HG02759 (cell line): ENCODE measurements around the gene TBC1D14.

Experiments used
- ATAC-seq: cut with Tn5 transposase; IDR thresholded peaks from one replicate; pipeline ENCODE4 v1.9.1; 2021; ENCODE audit warnings: mild to moderate bottlenecking, moderate library complexity; ENCODE audit not compliant: unreplicated experiment

The TBC1D14 gene

DNA sequence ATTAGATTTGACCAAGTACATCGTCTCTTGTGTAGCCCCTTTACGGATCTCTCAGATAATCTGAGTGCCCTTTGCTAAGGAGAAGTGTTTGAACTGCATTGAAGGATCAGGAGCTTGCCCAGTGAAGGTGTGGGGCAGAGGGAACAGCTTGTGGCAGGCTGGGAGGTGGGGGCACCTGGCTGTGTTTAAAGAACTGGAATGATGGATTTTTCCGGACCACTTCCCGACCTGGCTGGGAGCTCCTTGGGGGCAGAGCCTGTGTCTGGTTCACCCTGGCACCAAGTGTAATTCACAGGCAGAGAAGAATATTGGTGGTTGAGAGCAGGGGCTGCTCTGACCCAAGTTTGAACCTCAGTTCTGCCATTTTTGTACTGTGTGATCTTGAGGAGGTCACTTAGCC, 18.5 kb downstream of the TBC1D14 start:
- no peak for ATAC-seq

DNA sequence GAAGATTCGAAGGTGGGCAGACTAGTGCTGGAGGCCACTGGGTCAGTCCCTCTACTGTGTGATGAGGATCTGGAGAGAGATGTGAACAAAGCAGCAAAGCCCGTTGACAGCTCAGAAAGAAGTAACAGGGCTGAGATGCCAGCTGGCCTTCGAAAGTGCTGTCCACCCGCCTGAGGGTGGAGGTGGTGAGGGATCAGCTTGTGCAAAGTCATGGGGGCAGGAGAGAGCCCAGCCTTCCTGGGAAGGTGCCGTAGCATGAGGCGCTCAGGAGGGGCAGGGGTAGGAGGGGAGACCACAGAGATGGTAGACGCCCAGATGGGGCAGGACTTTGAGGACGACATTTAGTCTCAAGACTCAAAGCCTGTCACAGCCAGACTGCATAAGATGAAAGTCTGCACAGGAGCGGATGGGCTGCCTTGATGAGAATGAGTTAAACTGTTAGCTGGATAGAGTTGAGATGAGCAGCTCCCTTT, 19.7 kb downstream of the TBC1D14 start:
- ATAC-seq: no peak

DNA sequence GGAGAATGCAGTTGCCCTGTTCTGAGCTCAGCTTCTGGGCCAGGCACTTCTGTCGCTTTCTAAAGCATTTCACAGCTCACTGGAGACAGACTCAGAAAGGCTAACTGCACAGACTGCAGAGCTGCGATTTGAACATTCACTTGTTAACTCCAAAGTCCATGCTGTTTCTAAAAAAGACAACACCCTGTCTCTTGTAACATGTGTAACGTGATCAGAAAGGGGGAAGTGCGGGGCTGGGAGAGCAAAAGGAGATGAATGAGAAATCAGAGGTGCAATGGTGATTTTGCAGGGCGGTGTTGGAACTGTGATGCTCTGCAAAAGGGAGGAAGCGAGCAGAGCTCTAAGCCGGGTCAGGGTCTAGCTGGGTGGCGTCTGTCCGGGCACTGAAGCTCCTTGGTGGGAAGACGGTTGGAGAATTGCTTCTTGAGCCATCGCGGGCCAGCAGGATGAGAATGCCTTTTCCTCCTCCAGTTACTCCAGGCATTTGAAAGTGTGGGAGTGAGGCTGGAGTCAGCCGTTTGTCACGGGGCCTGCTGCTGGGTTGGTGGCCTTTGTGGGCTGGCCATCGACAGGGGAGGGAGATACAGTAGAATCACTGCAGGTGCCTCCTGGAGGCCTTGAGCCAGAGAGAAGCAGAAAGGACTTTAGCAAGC, 20.3 kb downstream of the TBC1D14 start:
- no peak for ATAC-seq

DNA sequence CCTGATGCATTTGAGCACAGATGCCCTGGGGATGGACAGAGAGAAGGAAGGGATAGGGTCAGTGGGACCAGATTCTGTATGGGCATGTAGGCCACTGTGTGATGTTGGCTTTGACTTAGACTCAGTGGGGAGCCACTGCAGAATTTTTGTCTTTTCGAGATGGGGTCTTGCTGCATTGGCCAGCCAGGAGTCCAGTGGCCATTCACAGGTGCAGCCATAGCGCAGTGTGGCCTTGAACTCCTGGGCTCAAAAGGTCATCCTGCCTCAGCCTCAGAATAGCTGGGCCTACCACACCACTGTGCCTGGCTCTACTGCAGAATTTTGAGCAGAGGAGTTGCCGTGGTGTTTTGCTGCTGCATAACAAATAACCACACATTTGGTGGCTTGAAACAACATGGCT, 22.8 kb downstream of the TBC1D14 start:
- ATAC-seq: no peak

DNA sequence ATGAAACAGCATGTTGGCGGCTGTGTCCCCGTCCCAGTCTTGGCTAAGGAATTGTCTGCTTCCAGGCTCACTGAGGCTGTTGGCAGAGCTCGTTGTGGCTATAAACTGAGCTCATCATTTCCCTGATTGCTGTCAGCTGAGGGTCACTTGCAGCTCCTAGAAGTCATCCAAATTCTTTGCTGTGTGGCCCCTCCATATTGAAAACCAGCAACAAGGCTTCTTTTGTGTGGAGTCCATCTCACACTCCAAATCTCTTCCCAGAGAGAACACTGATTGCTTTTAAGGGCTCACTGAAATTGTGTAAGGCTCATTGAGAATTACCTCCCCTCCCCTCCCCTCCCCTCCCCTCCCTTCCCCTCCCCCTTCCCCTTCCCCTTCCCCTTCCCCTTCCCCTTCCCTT, 23.3 kb downstream of the TBC1D14 start:
- ATAC-seq: no peak

DNA sequence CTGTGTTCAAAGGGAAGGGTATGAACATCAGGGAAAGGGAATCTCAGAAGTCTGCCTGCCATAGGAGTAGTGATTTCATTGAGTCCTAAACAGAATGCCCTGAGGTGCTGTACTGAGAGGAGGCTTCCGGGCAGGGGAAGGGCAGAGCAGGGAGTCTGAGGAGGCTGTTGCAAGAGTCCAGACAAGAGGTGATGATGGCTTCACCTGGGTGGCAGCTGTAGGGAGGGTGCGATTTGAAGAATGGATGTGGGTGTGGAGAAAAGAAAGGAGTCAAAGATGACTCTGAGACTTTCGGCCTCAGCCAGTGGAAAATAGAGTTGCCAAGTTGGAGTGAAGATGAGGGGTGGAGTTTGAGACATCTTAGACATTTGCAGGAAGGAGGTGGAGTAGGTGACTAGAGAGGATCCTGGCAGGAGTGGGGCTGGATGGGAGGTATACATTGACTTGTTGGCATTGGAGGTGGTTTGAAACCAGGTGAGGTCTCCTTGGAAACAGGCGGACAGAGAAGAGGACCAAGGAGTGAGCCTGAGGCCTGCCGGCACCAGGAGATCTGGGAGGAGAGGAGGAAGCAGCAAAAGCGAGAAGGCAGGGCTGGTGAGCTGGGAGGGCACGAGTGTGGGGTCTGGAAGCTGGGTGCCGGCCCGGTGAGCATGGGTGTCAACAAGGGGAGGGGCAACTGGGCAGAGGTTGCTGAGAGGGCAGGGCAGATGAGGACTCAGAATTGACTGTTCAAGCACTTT, 24.2 kb downstream of the TBC1D14 start:
- ATAC-seq: no peak

DNA sequence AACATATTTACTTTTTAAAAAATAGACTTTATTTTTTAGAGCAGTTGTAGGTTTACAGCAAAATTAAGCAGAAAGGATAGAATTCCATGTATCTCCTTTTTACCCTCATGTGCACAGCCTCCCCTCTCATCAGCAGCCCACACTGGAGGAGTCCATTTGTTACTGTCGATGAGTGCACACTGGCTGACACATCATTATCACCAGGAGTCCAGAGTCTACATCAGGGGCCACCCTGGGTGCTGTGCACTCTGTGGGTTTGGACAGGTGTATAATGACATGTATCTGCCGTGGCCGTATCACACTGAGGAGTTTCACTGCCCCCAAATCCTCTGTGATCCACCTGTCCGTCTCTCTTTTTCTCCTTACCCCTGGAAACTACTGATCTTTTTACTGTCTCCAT, 26.3 kb downstream of the TBC1D14 start:
- no peak for ATAC-seq

DNA sequence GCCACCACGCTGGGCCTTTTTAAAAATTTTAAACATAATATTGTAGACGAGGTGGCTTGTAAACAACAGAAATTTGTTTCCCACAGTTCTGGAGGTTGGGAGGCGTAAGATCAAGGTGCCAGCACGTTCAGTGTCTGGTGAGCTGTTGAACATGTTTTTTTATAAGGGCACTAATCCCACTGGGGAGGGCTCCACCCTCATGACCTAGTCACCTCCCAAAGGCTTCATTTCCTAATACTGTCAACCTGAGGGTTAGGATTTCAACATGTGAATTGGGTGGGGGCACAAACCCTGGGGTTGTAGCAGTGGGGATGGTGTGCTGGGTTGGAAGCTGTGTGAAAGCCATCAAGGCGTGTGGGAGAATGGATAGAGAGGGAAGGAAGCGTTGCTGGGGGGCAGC, 27.6 kb downstream of the TBC1D14 start:
- ATAC-seq: no peak

DNA sequence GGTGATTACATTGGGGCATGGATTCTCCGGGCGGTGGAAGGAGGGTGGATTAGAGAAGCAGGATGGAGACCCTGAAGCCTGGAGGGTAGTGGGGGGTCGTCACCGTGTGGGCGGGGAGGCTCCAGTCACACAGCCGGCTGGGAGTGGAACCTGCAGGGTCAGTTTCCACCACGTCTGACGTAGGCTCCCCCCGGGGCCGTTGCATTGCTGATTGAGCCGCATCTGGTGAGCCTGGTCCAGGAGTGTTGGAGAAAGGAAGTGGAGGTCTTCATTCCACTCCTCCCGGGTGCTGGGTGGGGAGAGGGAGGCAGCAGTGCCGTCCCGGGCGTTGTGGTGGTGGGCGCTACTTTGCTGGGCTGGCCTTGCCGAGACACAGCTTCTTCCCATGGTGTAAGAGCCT, 28.1 kb downstream of the TBC1D14 start:
- ATAC-seq: no peak

DNA sequence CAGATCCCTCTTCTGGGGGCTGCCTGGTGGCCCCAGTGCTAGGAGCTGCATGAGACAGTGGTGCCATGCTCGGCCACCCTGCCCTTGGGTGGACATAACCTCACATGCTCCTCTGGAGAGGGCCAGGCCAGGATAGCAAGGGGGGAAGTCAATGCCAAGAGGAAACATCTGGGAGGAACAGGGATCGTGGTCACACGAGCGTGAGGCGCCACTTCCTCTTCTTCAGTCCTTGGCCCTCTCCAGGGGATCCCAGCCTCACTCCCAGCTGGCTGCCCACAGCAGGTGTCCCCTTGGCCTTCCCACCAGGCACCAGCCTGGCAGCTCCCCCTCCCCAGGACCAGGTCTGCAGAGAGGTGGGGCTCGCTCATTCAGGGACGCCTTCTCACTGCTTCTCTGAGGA, 28.6 kb downstream of the TBC1D14 start:
- ATAC-seq: no peak

DNA sequence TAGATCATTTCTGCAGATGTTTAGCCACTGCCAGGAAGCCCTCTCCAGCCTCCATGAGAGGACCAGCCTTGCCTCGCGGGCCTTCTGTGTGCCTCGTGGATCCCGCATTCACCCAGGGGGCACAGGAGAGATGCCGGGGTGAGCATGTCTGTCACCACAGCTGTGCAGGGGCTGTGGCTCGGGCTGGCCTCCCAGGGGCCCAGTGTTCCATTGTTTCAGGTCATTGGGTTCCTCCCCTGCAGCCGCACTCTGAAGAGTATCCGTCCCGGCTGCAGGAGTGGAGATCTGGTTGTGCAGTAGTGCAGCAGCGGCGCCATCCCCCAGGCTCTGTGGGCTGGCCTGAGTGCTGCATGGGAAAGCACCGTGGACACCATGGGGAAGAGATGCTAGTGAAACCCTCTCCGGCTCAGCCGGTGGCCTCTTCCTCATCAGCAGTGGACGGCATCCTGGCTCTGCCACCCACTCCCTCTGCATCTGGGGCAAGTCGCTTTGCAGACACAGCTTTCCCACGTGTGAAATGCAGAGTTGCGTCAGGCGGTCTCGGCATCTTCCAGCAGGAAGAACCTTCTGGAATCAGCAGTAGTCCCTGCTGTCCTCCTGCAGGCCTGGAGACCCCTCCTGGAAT, 29.1 kb downstream of the TBC1D14 start:
- no peak for ATAC-seq

DNA sequence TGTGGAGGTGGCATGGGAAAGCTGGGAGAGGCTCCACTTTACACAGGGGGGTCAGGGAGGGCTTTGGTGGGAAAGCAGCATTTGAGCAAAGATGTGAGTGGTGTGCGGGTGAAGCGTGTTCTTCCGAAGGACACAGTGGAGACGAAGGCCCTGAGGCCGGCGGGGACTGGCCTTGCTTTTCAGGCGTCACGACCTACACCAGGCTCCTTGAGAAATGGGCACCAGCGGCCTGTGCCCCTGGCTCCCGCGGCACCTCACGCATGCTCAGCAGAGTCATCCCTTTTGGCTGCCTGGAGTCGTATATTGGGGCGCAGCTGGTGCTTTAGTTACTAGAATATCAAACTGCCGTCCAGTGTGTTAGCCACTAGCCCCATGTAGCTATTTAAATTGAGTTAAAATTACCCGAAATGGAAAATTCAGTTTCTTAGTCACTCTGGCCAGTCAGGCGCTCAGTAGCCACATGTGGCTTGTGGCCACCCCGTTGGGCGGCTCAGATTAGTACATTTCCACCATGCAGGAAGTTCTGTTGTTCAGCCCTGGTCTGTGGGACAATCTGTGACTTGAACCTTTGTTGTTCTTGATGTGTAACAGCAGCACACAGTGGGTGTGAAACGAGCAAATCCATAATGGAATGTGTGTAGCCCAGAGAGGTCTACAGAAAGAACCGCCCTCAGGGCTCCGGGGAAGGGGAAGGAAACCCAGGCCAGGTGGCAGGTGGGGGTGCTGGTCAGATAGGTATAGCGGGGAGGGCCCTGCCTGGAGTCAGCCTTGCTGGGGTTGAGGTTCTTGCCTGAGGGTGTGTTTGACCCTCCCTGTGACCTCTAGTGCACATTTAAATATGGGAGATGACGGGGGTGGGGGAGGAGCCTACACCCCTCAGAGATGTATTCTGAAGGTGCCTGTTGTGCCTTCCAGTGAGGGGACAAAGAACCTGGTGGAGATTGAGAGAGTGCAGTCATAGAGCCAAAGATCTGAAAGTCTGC, 30.4 kb downstream of the TBC1D14 start:
- ATAC-seq: peak; percentile 66

DNA sequence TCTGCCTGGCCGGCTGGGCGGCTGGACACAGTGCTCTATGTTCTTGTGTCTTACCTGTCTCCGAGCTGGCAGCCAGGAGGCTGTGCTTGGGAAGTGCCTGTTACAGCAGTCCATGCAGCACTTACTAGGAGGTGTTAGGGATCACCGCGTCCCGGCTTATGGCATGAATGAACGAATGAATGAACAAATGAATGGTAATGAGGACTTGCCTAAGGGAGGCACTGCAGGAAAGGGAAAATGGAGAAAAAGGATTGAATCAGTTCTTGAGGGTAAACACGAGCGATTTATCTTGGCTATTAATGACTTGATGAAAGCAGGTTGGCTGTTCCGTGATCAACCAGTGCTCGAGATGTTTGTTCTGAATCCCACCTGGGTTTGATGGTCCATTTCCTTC, 31.1 kb downstream of the TBC1D14 start:
- no peak for ATAC-seq

DNA sequence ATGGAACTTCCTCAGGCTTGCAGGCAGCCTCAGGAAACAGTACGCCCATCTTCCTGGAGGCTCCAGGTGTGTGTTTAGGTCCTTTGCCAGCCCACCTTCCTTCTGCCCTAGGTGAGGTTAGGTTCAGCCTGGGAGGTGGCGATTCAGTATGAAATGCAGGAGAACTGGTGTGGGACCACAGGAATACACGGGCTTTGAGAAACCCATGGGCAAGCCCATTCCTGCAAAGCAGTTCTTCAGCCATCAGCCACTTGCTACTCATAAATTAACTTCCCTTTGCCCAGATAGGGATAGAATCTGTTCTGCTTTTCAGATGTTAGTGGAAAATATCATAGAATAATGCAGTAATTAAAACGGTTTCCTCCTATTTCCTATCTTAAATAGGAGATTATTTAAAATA, 32.2 kb downstream of the TBC1D14 start:
- no peak for ATAC-seq

DNA sequence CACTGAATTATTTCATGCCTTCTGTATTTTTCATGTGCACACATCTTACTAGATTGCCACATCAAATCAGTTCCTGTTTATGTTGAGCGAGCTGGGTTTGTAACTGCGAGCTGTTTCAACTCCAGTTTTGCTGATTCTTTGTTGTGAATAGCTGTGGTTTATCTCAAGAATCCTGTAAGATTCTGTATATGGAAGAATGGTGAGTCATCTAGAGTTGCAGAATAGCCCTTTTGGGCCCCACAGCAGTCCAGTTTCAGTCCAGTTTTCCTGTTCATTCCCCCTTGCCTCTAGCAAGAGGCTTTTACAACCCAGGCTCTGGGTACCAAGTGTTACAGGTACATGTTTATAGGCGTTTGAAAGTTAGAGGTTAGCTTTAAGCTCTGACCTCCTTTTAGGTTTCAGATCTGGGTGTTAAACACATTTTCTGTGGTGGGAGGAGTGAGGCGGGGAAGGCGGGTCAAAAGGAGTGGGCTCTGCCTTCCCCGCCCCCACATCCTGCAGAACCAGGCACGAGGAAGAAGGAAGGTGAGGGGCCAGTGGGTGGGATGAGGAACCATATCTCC, 32.7 kb downstream of the TBC1D14 start:
- ATAC-seq: peak; percentile 51

DNA sequence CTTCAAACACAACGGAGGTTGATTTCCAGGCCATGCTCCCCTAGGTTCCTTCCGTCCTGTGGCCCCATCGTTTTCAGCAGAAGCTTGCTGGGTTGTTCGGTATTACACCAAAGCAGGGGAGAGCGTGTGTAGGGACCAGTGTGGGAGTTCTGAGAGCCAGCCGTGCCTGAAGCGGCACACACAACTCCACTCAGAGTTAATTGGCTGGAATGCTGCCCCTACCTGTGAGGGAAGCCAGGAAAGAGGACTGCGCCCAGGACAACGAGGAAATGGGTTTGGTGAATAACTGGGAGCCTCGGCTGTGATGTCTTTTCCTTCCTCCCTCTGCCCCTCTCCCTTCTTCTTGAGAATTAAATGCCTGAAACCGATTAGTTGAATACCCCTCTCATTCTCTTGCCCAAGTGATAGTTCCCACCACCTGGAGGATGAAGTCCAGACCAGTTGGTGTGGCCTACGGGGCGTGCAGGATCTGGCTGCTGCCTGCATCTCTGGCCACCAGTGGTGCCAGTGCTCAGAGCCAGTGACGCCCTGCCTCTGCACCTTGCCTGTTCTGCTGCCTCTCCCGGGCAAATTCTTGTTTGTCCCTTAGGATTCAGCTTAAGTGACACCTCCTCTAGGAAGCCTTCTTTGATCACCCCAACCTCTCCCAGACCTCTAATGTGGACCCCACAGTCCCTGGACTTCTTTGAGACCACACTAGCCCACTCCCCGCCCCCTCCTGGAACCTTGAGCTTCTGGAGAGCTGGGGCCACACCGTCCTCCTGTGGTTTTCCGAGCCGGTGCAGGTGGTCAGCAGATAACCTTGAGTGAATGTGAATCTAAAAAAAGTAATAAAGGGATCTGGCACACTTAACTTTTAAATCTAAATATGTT, 33.6 kb downstream of the TBC1D14 start:
- no peak for ATAC-seq

DNA sequence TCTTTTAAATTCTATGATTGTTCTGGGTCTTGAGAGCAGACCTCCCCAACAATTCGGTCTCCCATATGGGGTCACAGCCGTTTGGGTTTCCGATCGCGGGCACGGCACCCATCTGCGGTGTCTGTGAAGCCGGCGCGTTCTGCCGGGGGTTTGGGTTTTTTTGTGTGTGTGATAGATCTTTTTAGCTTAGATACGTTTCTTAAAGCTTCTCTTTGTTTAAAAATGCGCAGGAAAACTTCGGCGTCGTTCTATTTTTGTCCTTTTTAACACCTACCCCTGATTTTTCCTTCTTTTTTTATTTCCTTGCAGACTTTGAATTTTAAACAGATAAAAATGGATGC, 34.2 kb downstream of the TBC1D14 start:
- no peak for ATAC-seq

DNA sequence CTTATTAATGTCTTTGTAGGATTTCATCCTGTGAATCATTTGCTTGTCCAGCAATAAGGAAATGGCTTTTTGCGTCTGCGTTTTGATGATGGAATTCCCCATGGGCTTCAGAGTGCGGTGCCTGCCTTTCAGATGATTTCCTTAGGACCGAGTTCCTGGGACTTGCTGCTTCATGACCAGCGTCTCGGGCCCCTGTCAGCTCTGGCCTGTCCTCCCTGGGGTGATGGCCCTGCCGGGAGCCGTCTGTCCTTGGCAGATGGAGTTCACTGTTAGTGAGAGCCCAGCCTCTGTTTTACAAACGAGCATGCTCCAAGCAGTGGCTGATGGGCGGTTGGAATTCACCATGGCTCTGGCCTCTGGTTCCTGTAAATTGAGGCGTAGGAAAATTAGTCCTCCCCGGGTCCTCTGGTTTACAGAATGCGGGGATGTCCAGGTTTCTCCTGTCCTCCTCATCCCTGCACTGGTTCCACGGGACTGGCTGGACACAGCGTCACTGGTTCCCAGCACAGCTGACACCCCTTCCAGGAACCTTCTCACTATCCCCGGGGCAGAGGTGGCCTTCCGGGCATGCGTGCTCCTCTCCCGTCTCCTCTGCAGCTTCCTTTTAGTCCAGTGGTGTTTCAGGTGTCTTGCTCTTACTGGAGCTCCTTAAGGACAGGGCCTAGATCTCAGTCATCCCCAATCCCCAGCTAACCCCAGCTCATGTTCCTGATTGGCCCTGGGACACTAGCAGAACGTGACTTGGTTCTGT, 34.9 kb downstream of the TBC1D14 start:
- no peak for ATAC-seq

DNA sequence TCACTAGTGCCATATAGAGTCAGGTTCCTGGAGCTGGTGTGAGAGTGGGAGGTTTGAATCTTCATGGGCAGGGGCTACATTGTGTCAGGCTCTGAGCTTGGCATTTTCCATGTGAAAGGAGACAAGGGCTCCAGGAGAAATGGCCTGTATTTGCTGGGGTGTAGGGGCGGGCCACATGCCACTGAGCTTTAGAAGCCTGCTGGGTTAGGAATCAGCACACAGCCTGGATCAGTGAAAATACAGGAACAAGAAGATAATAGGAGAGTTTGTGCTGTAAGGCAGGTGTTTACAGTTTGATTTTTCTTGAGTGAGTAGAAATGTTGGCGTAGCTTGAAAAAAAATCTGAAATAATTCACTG, 35.4 kb downstream of the TBC1D14 start:
- no peak for ATAC-seq
